ENCODE measurements around the gene AIDA.
"Not testable (repeated sequence)": the region's sequence is repeated elsewhere in the genome, so short reads cannot be mapped to it uniquely, and the experiment has no call there.

AIDA gene, protein sequence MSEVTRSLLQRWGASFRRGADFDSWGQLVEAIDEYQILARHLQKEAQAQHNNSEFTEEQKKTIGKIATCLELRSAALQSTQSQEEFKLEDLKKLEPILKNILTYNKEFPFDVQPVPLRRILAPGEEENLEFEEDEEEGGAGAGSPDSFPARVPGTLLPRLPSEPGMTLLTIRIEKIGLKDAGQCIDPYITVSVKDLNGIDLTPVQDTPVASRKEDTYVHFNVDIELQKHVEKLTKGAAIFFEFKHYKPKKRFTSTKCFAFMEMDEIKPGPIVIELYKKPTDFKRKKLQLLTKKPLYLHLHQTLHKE

DNA sequence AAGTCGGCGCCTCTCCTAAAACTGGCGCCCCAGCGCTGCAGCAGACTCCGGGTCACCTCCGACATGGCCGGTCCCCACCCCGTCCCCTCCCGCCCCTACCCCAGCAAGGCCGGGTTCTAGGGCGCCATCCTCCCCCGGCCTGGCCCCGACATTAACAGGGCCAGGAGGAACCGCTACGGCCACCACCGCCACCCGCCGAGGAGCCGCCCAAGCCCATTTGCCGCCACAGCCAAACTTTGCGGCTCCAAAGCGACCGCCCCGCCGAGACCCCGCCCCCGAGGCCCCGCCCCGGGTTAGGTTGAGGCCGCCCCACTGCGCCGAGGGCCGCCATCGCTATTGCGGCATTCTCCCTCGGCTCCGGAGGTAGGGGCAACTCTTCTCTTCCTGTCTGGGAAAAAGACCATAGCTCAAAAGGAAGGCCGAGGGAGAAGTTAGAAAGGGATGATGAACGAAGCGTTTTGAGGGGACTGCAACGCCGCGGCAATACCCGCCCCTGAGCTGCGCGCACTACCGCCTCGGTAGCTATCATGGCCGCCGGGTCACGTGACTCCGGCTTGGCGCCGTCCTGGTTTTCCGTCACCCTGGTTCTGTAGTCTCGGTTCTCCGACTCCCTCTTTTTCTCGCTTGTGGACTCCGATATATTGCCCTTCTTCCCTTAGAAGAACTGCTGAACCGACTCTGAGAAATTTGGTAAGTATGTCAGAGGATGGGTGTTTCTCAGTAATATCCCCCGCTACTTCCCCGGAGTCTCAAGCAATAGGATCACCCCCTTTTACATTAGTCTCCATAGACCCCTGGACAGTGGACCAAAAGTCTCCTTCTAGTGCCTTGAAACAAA, at the start of gene AIDA, which contains the start of gene BROX:
TSS of gene AIDA (minus strand) at position 239 of the 838 bp plus-strand sequence. CDS start at position 65, 174 bp downstream.
TSS of gene BROX (plus strand) at position 312 of the 838 bp plus-strand sequence. CDS start 3,136 bp downstream, outside the sequence.
- DNase-seq (ENCODE audit: low read depth): peak; percentile 66

DNA sequence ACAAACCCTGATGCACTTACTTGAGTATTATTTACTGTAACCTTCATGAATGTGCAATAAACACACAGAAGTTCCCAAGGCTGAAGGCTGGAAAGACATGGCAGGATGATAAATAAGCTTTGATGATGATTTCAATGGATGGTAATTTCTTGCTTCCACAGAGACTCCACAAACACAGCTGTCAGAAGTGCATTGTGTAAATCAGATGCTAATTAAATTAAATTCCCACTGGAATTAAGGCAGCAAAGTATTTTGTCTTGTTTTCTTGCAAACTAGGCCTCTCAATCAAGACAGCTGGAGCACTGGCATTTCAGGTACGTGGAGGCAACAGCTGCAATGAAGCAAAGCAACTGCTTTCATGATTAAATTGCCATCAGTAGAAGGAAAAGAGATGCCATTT, 48.8 kb upstream of the AIDA start:
- no peak for DNase-seq (ENCODE audit: low read depth)

DNA sequence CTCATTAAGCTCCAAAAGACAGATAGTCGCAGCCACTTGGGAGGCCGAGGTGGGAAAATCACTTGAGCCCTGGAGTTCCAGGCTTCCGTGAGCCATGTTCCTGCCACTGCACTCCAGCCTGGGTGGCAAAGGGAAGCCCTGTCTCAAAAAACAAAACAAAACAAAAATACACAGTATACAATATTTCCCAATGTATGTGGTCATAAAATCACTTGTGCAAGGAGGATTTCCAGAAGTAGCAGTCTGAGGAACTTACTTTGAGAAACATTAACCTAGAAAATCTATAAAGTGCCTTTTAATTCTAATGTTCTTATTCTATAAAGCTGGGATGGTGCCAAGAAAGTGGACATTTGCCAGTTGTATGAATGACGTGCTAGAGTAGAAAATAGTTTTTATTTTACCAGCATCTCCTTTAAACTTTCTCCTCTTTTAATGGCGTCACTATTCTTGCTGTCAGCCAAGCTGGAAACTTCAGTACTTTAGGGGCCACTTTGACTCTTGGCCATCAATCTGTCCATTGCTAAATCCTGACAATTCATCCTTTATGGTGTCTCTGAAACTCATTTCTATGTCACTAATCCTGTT, 47.3 kb upstream of the AIDA start:
- no peak for DNase-seq (ENCODE audit: low read depth)

DNA sequence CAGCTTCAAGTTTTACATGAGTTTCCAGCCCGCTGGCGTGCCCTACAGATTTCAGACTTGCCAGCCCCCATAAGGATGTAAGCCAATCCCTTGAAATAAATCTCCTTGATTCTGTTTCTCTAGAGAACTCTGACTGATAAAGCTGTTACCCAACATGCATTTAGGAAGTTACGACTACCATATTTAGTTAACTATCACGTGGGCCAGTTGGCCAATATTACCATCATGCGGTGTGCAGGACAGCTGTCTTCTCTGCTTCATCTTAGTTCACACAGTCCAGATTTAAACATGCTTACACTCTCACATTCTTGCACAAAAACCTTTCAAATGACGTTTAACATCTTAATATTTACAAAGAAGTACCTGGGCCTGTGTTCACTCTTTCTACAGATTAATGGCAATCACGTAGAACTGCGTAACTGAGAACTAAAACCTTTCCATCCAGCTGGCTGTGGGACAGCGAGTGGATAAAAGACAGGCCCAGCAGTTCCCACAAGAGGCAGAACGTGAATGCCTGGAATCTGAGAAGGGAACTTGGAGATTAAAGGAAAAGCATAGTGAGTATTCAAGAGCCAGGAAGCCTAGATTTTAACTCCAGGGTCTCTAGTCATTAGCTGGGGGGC, 45.5 kb upstream of the AIDA start:
- DNase-seq (ENCODE audit: low read depth): no peak

DNA sequence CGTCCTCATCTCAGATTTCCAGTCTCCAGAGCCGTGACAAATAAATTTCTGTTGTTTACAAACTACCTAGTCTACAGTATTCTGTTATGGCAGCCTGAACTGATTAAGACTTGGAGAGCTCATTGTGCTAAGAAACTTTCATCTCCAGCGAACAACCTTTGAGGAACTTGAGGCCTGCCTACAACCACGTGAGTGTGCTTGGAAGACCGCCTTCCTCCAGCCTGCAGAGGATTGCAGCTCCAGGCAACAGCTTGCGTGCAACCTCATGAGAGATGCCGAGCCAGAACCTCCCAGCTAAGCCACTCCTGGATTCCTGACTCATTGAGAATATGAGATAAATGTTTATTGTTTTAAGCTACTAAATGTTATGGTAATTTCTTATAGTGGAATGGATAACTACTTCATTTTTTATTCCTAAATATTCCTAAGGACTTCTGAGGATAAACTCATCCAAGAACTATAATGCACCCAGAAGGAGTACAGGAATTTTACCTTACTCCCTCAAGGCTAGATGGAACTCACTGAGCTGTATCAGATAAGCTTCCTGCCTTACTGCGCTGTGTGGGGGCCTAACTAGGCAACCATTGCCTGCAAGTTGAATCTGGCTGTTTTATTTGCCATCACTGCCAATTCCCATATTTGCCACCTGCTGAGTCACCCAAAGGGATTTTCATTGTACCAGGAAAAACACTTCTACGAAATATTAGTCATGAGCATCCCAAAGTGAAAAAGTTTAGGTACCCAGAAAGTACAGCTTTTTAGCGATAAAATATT, 42.3 kb upstream of the AIDA start:
- peak; percentile 78 for DNase-seq (ENCODE audit: low read depth)

DNA sequence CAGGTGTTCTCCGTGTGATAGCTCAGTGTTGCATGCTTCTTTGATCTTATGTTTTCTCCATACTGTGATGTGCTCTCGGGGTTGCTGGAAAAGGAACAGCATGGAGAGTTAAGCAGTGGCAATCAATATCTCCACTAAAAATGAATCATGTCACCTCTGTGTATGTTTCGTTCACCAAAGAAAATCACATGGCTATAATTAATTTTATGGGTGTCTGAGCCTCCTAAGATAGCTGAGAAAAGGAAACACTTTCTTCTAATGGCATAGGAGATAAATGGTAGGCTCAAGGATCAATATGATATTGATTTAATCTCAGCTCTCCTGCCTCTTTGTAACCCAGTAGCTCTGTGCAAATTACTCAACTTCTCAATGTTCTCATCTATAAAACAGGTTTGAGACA, 39.0 kb upstream of the AIDA start:
- no peak for DNase-seq (ENCODE audit: low read depth)

DNA sequence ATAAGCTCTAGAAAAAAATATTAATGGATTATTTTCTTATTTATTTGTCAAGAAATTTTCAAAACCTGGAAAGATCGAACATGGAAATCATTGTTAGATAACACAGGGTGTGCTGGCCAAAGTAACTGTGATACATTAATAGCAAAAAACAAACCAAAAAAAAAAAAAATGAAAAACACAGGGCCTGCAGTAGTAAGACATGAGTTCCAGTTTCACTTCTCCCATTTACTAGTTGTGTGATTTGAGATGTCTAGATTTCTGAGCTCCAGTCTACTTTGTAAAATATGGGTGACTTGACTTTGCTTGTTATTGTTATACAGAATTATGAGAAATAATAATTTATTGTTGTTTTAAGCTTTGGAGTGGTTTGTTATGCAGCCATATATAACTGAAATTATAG, 38.4 kb upstream of the AIDA start:
- DNase-seq (ENCODE audit: low read depth): no peak

DNA sequence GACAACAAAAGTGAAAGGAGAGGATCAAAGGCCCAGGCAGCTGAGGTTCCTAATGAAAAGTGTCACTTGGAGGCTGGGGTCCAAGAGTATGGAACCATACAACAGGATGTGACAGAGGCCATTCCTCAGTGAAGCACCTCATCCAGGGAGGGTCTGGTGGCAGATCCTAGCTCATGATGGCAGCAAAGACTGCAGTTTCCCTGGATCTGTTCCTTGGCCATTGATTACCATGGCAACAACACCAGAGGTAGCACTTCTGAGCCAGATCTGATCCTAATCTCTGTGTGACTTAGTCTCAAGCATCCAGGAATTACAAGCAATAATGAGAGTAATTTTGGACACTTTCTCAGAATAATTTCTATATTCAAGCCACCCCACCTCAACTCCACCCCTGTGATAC, 37.6 kb upstream of the AIDA start:
- no peak for DNase-seq (ENCODE audit: low read depth)

DNA sequence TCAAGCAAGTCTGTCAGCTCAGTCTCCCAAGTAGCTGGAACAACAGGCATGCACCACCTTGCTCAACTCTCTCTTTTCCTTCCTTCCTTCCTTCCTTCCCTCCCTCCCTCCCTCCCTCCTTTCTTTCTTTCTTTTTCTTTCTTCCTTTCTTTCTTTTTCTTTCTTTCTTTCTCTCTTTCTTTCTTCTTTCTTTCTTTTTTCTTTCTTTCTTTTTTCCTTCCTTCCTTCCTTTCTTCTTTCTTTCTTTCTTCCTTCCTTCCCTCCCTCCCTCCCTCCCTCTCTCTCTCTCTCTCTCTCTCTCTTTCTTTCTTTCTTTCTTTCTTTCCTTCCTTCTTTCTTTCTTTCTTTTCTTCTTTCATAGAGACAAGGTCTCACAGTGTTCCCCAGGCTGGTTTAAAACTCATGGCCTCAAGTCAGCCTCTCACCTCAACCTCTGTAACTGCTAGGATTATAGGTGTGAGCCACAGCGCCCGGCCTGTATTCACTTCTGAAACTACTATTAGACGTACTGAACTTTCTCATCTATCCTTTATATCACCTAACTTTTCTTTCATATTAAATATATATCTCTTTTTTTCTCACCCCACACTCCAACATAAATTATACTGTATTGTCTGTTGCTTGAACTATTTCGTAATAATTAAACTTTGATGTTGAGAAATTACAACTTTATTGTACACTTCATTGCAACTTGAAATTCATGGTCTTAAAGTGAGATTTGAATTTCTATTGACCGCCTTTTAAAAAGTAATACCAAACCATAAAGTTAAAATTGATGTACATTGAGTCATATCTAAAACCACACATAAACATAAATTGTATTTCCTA, 29.6 kb upstream of the AIDA start:
- DNase-seq (ENCODE audit: low read depth): not testable (repeated sequence)

DNA sequence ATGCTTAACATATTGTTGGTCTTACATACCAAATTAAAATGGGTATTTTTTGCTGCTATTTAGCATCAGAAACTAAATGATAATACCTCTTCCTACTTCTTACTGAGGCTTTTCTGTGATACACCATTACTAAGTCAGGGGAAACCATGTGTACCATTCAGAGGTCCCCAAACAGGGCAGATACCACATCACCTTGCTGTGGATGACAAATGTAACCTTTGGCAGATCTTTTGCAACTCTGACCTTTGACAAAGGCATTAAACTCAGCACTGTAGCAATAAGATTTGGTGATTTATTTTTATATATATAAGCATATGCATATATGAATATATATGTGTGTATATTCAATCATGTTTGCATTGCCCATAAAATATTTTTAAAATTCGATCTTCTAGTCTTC, 27.6 kb upstream of the AIDA start:
- DNase-seq (ENCODE audit: low read depth): no peak

DNA sequence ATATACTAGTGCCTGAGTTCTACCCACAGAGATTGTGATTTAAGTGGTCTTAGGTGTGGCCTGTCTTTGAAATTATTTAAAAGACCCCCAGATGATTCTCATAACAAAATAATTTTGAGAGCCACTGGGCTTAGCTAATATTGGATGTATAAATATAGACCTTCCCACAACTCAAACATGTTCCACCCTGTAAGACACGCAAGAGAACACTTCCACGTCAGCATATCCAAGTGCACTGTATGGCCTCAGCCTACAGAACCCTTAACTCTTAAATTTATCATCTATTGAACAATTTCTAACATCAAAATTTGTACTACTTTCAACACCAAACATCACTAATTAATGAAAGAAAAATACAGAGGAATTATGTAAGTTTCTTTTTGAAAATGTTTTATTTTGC, 27.2 kb upstream of the AIDA start:
- no peak for DNase-seq (ENCODE audit: low read depth)

DNA sequence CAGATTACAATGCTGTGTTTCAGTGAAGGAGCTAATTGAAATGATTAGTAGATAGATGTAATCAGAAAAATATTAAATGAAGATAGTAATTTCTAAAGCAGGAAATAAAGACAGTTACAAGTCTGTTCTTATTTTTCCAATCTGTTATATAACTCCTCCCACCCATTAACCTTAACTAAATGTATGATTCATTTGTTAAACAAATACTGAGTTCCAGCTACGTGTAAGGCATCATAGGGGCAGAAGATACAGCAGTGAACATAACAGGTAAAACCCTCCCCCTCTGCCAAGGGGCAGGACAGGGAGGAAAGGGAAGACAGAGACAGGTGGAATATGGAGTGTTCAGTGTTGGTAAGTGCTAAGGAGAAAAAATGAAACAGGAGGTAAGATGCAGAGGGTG, 24.7 kb upstream of the AIDA start, which contains the start of gene FAM177B:
TSS of gene FAM177B (plus strand) at position 231 of the 400 bp plus-strand sequence. CDS start 9,344 bp downstream, outside the sequence.
- DNase-seq (ENCODE audit: low read depth): no peak

DNA sequence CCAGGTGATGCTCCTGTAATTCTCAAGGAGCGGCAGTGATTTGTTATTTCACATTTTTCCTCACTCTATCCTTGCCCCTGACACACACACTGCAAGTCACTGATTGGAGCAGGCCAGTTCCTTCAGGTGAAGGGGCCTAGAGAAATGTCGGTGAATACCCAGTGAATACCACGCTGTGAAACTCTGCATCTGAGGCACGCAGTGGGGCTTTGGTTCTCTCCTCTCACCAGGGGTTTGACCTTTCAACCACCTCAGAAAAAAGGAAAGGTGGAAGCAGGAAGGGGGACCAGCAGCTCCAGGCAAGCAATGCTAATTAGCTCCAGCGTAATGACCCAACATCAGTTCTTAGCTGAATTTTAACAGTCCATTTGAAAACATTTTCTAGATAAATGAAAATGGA, 24.2 kb upstream of the AIDA start:
- no peak for DNase-seq (ENCODE audit: low read depth)

DNA sequence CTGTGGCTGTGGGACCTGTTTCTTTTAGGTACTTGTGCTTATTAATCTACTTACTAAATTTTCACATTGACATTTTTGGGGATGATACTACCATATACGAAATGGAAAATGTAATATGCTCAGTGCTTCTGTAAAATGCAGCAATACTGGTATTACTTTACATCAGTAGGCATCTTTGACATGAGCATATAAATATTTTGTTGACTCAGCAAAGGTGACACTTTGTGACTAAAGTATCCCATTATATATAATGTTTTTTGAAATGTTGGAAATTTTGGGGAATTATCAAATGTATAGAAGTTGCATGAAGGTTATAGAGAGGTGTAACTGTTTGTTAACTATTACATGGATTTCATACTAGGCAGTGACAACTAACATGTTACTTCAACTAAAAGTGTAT, 22.4 kb upstream of the AIDA start:
- no peak for DNase-seq (ENCODE audit: low read depth)

DNA sequence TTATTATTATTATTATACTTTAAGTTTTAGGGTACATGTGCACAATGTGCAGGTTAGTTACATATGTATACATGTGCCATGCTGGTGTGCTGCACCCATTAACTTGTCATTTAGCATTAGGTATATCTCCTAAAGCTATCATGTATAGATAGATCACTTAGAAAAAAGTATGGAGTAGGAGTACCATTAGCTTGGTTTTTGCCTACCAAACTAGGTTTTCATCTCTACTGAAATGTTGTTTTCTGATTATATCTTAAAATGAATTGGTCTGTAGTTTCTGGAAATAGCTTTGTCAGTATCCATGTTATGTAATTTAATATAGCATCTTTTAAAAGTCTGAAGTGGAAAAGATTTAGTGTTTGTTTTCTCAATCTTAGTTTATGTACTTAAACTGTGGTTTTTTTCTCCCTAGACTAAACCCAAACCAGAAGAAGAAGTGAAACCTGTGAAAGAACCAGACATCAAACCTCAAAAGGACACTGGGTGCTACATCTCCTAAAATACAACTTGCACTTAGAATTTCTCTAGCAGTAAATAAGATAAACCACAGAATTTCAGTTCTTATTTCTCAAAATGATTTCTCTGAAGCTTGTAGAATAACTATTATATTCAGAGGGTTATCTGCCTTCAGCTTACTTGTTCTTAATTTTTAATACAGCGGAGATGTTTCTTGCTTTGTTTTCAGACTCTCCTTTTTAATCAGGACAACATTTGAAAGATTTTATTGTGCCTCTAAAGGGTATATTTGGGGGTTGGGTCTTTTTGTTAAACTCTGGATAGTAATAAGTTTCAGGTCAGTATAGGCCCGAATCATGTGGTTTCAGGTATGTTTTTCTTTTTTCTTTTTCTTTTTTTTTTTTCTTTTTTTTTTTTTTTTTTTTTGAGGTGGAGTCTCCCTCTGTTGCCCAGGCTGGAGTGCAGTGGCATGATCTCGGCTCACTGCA, 20.2 kb upstream of the AIDA start:
- no peak for DNase-seq (ENCODE audit: low read depth)

DNA sequence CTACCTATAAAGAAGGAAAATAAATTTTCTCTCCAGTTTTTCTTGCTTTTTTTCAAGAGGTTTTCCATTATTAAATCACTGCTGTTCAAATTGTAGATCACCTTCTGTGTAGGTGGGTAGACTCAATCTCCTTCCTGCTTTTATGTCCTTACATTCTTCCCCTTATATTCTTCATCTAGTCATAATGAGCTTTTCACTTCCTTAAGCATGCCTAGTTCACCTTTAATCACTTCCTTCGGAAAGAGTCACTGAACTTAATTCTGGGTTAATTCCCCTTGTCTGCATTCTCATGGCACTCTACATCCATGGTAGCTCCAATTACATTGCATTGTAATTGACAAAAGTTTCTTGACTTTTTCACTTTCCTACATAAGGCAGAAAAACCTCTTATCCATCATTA, 18.6 kb upstream of the AIDA start:
- DNase-seq (ENCODE audit: low read depth): no peak

DNA sequence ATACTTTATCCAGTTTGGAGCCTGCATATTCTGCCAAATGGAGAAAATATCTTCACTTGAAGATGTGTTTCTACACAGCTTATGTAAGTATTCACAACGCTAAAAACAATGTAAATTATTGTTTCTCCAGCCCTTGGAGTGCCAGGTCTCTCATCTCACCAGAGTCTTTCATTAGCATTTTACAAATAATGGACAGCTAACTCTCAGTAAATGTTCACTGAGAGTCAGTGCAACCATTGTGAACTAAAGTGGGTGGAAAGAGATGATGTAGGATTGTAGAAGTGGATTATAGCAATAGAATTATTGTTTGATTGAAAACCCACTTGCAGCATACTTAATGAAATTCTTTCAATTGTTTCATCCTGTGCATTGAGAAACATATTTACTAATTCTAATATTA, 16.5 kb upstream of the AIDA start:
- DNase-seq (ENCODE audit: low read depth): no peak

DNA sequence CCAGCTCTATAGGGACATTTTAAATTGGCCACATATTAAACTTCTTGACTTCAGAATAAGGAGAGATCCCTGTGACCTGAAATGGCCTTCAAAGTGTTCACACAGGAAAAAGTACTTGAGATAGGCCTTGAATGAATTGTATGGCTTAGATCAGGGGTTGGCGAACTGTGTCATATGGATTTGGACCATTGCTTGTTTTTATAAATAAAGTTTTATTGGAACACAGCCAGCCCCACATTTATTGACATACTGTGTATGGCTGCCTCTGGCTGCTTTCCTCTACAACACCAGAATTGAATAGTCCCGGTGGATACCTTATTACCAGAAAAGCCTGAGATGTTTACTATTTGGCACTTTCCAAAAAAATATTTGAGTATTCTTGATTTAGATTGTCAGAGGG, 4.1 kb upstream of the AIDA start:
- no peak for DNase-seq (ENCODE audit: low read depth)
